Right renal cortex interstitium (tissue), 3 donors: ENCODE data around the gene CNOT3. TPM values are rescaled to one million over a fixed set of nuclear protein-coding genes. Genes with fewer than 3 reads are reported as not detected.
A peak's percentile ranks its signal among the peaks of the same experiment; 100 is the strongest.

ENCODE experiments used
- DNase-seq, 3 donors: peaks; one replicate each; pipeline ENCODE4 v3.0.0-alpha.2; 2013; ENCODE audit warnings: low read depth in 3 of 3, low spot score in 2 of 3
- polyA plus RNA-seq, 3 donors: library from polyadenylated mRNA; unstranded; fragments of 120-200 nt; gene quantifications; one replicate each; pipeline ENCODE4 v1.2.1, GENCODE V29; 2013; ENCODE audit not compliant: insufficient read length in 3 of 3

The CNOT3 gene
- polyA plus RNA-seq, 3 donors: 64.7 to 74.7 (median 70.8) TPM

DNA sequence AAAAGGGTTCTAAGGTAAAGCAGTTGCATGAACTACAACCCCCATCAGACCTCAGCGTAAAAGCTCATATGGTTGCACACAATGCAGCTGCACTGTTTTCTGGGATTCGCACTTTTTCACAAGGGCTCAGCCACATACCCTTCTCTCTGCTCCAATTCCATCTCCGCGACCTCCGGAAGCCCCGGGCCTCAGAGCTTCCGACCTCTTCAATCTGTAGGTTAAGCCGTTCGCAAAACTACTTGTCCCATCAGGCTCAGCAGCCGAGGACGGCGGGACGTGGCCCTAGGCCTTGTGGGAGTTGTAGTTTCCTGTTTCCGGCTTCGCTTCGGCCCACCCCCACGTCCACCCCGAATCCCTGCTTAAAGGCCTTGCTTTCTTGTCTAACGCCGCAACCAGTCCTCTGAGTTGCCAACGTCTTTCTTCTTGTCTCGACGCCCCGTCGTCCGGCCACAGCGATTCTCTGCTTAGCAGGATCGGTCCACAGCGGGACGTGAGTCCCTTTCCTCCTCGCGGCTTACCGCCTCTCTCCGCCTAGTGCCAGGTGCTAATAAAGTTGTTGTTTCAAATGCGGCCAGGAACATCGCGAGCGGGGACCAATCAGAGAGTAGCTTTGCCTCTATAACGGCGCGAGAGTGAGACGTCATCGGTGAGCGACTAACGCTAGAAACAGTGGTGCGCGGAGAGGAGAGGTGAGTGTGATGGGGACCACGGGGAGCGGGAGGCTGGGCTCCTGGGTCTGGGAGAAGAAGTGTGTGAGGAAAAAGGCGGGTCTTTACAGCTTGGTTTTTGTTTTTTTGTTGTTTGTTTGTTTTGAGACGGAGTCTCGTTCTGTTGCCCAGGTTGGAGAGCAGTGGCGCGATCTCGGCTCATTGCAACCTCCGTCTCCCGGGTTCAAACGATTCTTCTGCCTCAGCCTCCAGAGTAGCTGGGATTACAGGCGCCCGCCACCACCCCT lies 22.2 kb upstream of the CNOT3 start, which contains the start of the genes PRPF31 and TFPT:
PRPF31 (plus strand) TSS at position 646 of the 955 bp plus-strand sequence. CDS start 2,525 bp downstream, outside the sequence.
TFPT (minus strand) TSS at position 549 of the 955 bp plus-strand sequence; CDS start at position 161, 388 bp downstream.
- DNase-seq: peak; percentile 99

DNA sequence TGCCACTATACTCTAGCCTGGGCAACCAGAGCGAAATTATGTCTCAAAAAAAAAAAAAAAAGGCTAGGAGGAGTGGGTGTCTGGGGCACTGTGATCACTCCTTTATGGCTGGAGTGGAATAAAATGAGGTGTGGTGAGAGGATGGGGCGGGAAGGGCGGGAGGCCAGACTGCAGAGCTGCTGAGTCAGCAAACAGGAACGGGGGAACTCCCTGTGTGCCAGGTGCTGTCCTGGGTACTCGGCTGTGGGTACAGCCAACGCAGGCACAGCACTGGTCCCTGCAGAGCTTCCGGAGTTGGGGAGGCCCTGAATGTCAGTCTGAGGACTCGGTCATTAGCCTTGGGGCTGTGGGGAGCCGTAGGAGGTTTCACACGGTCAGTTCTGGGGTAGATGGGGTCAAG lies 16.3 kb upstream of the CNOT3 start:
- no peak for DNase-seq

DNA sequence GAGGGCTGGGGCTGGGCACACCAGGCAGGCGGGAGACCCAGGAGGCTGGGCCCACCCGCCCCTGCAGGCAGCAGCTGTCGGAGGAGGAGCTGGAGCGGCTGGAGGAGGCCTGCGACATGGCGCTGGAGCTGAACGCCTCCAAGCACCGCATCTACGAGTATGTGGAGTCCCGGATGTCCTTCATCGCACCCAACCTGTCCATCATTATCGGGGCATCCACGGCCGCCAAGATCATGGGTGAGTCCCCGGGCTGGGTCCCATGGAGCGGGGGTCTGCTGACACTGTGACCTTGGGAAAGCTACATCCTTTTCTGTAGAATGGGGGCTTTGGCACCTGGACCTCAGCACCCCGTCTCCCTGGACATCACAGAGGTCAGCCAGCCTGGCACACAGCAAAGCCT lies 13.9 kb upstream of the CNOT3 start:
- no peak for DNase-seq

DNA sequence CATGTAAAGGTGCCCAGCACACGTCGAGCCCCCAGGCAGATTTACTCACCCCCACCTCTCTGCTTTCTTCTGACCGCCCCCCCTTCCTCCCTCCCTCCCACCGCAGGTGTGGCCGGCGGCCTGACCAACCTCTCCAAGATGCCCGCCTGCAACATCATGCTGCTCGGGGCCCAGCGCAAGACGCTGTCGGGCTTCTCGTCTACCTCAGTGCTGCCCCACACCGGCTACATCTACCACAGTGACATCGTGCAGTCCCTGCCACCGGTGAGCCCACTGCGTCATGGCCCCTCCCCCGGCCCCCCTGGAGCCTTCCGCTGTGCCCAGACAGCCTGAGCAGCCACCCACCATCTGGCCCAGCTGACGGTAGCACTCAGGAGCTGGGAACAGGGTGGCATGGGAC lies 13.2 kb upstream of the CNOT3 start:
- DNase-seq: no peak

DNA sequence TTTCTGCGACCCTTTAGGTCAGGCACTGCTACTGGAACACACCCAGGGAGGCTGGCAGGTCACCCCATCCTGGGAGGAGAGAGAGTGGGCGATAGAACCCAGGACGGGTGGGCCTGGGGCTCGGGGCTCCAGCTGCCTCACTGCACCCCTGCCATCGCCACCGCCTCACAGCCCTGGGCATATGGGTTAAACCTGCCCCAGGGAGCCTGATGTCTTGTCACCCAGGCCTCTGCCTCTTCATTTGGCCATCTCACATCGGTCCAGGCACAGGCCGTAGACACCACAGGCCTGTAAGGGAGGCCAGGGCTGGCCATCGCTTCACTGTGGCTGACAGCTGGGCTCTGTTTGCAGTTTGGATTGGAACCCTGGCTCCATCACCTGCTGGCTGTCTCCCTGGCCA lies 11.8 kb upstream of the CNOT3 start:
- DNase-seq: no peak

DNA sequence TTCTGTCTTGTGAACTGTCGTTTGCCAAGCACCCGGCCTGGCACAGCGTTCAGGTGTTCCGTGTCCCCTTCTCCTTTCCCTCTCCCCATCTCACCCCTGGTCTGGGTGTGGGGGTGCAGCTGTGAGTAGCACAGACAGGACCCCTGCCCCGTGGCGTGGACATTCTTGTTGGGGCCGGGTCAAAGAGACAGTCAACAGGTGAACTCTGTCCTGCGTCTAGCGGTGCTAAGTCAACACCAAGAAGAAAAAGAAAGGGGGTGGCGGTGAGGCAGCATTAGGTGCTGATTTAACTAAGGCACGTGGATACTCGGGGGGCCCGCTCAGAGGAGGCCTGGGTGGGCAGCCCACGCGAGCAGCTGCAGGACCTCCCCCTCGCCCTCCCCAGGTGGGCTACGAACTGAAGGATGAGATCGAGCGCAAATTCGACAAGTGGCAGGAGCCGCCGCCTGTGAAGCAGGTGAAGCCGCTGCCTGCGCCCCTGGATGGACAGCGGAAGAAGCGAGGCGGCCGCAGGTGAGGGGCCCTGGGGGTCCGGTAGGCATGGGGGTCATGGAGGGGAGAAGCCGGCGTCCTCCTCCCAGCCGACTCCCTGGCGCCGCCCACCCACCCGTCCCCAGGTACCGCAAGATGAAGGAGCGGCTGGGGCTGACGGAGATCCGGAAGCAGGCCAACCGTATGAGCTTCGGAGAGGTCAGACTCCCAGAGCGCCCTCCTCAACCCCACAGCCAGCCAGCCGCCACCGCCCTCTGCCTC lies 9.7 kb upstream of the CNOT3 start:
- no peak for DNase-seq

DNA sequence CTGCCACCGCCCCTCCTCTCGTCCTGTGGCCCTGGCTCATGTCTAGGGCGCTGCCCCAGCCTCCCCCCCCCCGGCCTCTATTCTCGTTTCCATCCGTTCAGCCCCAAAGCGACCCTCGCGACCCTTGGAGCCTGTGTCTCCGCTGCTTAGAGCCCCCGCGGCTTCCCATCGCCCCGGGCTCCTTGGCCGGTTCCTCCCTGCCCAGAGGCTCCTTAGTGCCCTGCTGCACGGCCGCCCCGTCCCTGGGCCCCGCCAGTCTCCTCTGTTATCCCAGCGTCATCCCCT lies 9.2 kb upstream of the CNOT3 start:
- no peak for DNase-seq

DNA sequence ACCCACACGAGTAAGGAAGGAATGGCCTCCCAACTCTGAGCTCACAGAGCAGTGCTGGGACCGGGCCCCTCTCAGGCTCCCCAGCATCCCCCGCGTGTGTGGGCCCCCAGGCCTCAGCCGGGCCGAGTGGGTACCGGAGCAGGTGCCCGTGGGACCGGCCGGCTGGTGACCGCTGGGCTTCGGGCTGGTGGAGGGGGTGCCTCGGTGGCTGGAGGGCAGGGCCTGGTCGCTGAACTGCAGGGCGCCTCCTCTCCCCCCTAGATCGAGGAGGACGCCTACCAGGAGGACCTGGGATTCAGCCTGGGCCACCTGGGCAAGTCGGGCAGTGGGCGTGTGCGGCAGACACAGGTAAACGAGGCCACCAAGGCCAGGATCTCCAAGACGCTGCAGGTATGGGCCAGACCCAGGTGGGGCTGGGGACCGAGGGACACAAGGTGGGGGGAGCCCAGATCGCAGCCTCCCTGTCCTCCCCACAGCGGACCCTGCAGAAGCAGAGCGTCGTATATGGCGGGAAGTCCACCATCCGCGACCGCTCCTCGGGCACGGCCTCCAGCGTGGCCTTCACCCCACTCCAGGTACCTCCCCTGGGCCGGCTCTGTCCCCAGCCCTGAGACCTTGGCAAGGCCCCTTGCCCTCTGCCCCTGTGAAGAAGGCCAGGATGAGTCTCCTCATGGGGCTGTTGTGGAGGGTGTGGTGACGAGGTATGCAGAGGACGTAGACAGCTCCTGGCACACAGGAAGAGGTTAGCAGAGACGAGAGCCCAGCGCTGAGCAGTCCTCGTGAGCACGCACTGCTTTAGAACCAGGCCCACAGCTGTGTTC lies 8.6 kb upstream of the CNOT3 start:
- no peak for DNase-seq

DNA sequence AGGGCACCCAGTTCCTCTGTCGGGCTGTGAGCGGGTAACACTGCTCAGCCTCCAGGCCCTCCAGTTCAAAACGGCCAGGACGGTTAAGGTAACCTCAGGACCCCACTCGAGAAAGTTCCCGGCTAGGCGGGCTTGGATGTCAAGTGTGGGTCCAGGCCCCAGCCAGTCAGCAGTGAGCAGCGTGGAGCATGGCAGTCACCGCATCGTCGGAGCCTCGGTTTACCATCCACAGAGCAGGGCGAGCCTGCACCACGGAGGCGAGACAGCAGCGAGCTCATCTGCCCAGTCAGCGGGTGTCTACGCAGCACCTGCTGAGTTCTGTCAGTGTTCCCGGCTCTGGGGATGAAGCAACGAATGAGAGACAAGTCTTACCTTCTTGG lies 8.0 kb upstream of the CNOT3 start:
- DNase-seq: no peak

DNA sequence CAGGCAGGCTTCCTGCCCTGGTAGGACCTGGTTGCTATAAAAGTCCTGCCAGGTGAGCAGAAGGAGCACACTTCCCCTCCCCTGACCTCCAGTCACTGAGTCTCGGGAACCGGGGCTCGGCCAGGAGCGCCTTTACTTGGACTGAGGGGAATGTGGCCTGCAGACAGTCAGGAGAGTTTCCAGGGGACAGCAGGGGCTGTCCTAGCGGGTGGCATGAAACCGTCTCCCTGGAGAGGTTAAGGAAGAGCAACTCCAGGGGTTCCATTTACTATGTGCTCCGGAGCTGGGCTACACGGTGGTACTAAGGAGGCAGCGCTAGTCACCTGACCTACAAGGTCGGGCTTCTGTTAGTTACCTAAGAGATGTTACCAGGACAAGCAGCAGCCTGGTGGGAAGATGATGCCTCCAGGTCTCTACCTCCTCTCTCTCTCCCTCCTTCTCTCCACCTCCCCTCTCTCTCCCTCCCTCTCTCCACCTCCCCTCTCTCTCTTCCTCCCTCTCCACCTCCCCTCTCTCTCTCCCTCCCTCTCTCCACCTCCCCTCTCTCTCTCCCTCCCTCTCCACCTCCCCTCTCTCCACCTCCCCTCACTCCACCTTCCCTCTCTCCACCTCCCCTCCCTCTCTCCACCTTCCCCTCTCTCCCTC lies 4.1 kb upstream of the CNOT3 start:
- DNase-seq: no peak

DNA sequence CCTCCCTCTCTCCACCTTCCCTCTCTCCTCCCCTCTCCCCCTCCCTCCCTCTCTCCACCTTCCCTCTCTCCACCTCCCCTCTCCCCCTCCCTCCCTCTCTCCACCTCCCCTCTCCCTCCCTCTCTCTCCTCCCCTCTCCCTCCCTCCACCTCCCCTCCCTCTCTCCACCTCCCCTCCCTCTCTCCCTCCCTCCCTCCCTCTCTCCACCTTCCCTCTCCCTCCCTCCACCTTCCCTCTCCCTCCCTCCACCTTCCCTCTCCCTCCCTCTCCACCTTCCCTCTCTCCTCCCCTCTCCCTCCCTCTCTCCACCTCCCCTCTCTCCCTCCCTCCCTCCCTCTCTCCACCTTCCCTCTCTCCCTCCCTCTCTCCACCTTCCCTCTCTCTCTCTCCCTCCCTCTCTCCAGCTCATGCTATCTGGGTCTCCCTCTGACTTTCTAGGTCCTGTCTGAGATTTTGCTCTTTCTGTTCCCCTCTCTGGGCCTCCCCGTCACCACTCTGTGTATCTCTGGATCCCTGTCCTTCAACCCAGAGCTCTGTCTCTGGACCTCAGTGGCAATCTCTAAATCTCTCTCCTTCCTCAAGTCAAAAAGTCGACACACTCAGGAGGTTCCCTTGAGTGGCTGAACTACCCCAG lies 3.5 kb upstream of the CNOT3 start:
- DNase-seq: no peak

DNA sequence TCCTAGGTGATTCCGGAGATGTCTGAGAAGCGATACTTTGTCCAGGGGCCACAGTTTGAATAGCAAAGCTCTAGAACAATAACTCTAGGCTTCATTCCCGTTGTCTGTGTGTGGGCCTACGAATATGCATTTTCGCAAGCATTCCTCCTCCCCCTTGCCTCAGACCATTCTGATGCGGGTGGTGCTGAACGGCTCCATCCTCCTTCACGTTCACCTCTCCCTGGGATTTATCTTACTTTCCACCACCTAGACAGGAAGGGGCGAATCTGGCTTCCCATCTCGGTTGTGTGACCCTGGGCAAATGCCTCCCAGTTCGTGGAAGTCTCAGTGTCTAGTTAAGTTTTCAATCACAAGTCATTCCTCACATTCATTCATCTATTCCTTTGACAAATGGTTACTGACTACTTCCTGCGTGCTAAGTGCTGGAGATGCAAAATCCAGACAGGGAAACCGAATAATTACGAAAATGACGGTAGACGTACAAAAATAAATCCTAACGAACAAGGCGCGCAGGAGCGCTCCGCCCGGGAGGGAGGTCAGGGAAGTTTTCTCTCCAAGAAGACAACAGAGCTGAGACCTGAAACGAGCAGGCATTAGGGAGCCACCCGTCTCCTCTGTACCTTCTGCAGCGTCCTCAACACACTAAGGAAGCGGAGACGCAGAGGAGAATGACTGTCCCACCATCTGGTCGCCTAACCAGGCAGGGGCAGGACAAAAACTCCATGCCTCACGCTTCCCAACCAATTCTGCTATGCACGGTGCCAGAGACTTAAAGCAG lies 1.3 kb upstream of the CNOT3 start:
- DNase-seq: no peak

DNA sequence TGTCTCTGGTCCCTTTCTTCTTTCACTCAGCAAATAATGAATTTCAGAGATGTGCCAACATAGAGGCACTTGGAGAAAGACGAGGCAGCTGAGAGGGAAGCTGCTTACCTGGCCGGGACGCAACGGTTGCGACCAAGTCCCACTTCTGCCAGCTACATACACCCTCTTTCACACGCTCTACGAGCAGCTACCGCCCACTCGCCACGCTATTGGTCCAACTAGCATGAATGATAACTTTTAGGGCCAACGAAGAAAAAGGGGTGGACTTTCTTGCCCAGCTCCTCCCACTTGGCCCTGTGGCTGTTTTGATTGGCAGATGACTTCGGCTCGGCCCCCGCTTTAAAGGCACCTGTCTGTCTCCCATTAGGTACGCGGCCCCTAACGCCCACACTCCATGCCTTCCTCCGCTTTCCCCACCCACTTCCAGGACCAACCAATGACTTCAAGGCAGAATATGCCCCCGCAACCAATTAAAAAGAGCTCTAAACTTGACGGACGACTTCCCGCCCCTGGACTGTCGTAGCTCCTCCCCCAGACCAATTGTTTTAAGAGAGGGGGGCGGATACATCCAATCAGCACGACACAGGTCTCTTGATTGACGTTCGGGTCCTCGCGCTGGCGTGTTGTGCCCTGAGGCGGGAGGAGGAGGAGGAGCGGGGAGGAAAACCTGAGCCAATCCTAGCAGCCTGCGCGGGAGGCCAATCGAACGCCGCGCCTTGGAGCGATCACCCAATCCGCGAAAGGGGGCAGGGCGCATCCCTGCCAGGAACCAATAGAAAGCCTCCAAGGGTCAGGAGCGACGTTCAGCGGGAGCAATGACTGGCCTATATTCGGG lies 481 bp upstream of the CNOT3 start:
- peak; percentile 99 to 100 (median 100) for DNase-seq

DNA sequence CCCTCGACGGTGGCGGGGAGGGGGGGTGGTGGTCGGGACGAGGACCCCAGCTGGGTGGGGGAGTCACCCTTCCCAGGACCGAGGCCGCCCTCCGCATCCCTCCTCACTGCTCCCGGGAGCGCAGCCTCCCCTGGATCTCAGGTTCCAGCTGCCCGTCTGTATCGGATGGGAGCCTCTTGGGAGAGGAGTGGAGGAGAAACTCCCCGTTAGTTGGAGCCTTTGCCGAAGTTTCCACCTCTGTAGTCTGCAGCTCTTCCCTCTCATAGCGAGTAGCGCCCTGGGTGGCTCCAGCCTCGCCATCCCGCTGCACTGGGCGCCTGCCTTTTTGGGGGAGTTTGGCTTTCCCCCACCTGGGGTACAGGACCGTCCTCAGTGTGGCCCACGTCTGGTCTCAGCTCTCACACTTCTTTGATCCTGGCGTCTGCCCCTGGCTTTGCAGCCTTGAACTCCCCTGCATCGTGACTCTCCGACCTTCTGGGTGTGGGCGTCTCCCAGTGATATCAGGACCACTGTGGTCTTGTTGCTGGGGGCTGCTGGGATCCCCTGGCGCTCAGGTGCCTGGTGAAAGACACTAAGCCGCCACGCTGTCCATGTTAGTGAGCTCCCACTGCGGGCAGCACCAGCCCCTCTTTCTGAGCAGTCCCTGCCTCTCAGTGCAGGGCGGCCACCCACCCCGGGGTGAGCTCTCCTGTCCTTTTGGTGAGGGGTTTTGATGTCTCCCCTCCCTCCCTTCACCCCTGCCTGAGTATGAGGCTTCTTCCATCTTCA lies 1.1 kb downstream of the CNOT3 start:
- no peak for DNase-seq

DNA sequence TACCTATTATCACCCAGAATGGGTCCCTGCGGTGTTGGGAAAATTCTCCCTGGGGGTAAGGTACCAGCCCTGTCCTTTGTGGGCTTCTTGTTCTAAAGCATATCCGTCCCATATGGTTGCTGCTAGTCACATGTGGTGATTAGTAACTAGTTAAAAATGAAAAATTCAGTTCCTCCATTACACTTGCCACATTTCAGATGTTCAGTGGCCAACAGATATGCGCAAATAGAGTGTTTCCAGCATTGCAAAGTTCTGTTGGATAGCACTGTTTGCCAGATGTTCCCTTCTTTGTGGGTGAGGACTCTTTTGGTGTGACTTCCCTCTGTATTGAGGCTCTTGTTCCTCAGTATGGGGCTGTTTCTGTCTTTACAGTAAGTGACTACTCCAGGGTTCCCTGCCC lies 3.8 kb downstream of the CNOT3 start:
- DNase-seq: no peak

DNA sequence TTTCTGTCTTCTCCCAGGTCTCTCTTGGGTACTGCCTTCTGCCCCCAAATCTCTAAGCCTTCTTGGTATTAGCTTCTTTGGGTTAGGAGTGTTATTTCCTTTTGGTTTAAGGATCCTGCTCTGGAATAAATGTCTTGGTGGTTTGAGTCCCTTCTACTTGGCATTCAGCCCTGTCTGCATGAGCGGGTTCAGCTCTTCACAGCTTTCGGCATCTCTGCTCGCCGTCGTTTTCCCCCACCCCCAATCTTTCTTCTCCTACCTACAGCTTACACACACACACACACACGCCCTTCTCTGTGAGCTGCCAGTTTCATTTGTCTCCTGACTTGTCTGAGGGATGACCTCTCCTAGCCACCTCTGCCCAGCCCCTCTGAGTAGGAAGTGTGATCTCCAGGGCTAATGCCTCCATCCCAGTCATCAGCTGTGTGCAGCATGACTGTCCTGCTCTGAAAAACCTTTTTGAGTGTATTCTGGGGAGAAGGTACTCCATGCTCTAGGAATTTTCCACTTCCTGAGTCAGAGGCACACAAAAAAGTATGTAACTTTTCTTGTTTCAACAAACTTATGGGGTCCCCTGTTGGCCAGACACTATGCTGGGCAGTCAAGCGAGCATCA lies 4.7 kb downstream of the CNOT3 start:
- DNase-seq: no peak

DNA sequence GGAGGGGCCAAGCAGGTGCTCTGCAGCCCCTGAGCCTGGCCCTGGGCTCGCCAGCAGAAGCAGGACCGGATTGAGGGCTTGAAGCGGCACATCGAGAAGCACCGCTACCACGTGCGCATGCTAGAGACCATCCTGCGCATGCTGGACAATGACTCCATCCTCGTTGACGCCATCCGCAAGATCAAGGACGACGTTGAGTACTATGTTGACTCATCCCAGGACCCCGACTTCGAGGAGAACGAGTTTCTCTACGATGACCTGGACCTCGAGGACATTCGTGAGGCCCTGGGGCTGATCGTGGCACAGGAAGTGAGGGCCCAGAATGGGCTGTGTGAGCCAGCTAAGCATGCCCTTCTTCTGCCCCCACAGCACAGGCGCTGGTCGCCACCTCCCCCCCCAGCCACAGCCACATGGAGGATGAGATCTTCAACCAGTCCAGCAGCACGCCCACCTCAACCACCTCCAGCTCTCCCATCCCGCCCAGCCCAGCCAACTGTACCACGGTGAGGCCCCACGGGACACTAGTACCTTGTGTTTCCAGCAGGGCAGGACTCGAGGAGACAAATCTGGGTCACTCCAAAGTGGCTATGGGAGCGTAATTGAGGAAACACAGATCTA lies 8.1 kb downstream of the CNOT3 start:
- no peak for DNase-seq
